Nephron progenitor cell (in vitro differentiated cells): Measurements from ENCODE around the gene POLE4.

ENCODE experiments used
- DNase-seq: peaks from one replicate; pipeline ENCODE4 v3.0.0; 2021
- H3K27ac Mint-ChIP-seq: 2 replicates; pipeline ENCODE4 v1.8.0; 2021; ENCODE audit warnings: mild to moderate bottlenecking, moderate library complexity, mixed read lengths
- H3K27me3 Mint-ChIP-seq: 2 replicates; pipeline ENCODE4 v1.8.0; 2021; ENCODE audit warnings: mild to moderate bottlenecking, low read depth, mixed read lengths; ENCODE audit not compliant: poor library complexity
- H3K36me3 Mint-ChIP-seq: 2 replicates; pipeline ENCODE4 v1.8.0; 2021; ENCODE audit warnings: low read depth, mixed read lengths
- H3K4me1 Mint-ChIP-seq: 2 replicates; pipeline ENCODE4 v1.8.0; 2021; ENCODE audit warnings: mixed read lengths
- H3K4me3 Mint-ChIP-seq: 2 replicates; pipeline ENCODE4 v1.8.0; 2021; ENCODE audit warnings: mild to moderate bottlenecking, moderate library complexity, mixed read lengths
- H3K9me3 Mint-ChIP-seq: 2 replicates; pipeline ENCODE4 v1.8.0; 2021; ENCODE audit warnings: mild to moderate bottlenecking, moderate library complexity, mixed read lengths
- TF ChIP-seq, protein P1 (sequence below): fragments of 200-600 bp; sonication (generic); IDR thresholded peaks from 2 replicates; pipeline ENCODE4 v1.5.0; 2021; ENCODE audit warnings: antibody characterized with exemption

The POLE4 gene

DNA sequence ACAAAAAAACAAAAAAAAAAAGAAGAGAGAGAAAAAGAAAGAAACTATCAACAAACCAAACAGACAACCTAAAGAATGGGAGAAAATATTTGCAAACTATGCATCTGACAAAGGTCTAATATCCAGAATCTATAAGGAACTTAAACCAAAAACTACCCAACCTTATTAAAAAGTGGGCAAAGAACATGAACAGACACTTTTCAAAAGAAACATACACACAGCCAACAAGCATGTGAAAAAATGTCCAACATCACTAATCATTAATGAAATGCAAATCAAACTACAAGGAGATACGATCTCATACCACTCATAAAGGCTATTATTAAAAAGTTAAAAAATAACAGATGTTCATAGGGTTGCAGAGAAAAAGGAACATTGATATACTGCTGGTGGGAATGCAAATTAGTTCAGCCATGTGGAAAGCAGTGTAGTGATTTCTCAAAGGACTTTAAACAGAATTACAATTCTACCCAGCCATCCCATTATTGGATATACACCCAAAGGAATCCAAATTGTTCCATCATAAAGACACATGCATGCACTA lies 7.2 kb upstream of the POLE4 start:
- Mint-ChIP-seq H3K27me3 (peaks cover 4% of the 10 kb centered on the region), H3K9me3 (peaks cover 80% of the 10 kb centered on the region), H3K27ac (no peak overlapping the region)

DNA sequence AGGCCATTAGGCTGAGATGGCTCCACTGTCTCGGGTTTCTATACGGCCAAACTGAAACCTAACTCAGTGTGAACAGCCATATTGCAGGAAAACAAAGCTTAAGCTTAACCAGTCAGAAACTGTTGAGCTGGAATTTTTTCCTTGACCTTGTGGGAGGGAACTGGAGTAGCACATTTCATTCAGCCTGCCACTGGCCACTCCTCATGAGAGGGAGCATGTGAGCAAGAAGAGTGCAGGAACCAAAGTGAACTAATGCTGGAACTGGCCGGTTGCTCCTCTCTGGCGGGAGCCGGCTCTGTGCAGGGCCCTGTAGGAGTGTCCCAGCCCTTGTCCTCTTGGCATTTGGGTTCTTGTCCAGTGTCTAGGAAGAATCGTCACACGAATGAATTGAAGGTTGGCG lies 5.9 kb upstream of the POLE4 start:
- Mint-ChIP-seq H3K4me1 (no peaks in the 10 kb centered on the region), H3K27me3 (peaks cover 8% of the 10 kb centered on the region), H3K9me3 (peaks cover 78% of the 10 kb centered on the region), H3K27ac (no peak overlapping the region), H3K36me3 (peaks cover 62% of the 10 kb centered on the region), H3K4me3 (no peak overlapping the region)
- DNase-seq, result no peak
- TF ChIP-seq, protein P1, sequence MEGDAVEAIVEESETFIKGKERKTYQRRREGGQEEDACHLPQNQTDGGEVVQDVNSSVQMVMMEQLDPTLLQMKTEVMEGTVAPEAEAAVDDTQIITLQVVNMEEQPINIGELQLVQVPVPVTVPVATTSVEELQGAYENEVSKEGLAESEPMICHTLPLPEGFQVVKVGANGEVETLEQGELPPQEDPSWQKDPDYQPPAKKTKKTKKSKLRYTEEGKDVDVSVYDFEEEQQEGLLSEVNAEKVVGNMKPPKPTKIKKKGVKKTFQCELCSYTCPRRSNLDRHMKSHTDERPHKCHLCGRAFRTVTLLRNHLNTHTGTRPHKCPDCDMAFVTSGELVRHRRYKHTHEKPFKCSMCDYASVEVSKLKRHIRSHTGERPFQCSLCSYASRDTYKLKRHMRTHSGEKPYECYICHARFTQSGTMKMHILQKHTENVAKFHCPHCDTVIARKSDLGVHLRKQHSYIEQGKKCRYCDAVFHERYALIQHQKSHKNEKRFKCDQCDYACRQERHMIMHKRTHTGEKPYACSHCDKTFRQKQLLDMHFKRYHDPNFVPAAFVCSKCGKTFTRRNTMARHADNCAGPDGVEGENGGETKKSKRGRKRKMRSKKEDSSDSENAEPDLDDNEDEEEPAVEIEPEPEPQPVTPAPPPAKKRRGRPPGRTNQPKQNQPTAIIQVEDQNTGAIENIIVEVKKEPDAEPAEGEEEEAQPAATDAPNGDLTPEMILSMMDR, result no peak

More for the DNA sequence above, 7.2 kb upstream of the POLE4 start:
- DNase-seq, result no peak
- TF ChIP-seq, protein P1, result no peak
- no peak overlapping the region for H3K4me3 Mint-ChIP-seq
- no peaks in the 10 kb centered on the region for H3K4me1 Mint-ChIP-seq
- H3K36me3 Mint-ChIP-seq, result peaks cover 65% of the 10 kb centered on the region

DNA sequence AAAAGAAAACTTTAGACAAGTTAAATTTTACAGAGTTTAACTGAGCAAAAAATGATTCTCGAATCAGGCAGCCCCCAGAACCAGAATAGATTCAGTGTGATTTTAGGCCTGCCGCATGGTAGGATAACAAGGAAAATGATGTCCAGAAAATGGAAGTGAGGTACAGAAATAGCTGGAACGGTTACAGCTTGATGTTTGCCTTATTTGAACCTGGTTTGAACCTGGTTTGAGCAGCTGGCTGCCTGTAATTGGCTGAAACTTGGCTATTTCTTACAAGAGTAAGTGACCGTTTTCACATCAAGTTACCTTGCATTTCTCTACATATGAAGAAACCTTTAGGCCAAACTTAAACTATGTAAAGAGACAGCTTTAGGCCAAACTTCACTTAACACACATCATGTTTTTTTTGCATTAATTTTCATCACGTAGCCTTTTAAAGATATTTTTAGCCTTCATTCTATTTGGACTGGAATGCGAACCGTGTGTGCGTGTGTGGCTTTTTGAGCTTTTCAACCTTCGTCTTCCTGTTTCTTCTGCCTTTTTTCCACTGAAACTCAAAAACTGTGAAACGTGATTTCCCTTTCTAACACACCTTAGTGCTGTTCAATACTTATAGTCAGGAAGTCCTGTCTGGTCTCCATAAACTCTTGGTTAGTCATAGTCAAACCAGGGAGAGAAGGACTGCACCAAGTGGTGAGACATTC lies 4.5 kb upstream of the POLE4 start:
- Mint-ChIP-seq H3K36me3 (peaks cover 60% of the 10 kb centered on the region), H3K27me3 (peaks cover 12% of the 10 kb centered on the region), H3K9me3 (peaks cover 78% of the 10 kb centered on the region), H3K27ac (no peak overlapping the region), H3K4me1 (no peaks in the 10 kb centered on the region), H3K4me3 (no peak overlapping the region)
- TF ChIP-seq, protein P1, result no peak
- DNase-seq, result no peak

DNA sequence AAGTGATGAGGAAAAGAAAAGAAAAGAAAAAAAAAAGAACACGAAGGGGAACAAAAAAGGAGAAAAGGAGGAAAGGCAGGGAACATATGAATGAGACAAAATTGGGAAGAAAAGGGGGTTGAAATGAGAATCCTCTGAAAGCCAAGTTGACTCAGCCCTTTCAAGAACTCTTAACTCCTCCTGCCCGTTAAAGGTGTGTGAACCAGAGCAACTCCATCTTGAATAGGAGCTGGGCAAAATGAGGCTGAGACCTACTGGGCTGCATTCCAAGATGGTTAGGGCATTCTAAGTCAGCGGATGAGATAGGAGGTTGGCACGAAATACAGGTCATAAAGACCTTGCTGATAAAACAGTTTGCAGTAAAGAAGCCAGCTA lies 4.0 kb upstream of the POLE4 start:
- Mint-ChIP-seq H3K36me3 (peaks cover 63% of the 10 kb centered on the region), H3K9me3 (peaks cover 80% of the 10 kb centered on the region), H3K4me1 (no peaks in the 10 kb centered on the region), H3K27ac (no peak overlapping the region), H3K4me3 (no peak overlapping the region), H3K27me3 (peaks cover 16% of the 10 kb centered on the region)
- TF ChIP-seq, protein P1, result no peak
- no peak for DNase-seq

DNA sequence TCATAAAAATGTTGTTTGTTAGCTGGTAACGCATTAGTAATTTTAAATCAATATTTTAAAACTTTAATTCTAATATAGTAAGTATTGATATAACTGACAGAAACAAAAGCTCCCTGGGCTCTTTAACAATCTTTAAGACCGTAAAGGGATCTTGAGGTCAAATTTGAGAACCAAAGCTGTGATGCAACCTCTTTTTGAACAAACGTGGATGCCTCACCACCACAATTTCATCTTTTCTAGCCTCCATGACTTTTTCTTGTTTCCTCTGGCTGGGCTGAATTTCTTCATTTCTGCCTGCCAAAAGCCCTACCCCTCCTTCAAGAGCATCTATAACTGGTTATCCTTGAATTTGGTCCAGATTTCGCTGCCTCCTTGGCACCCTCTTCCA lies 563 bp upstream of the POLE4 start:
- H3K36me3 Mint-ChIP-seq, result peaks cover 65% of the 10 kb centered on the region
- H3K27ac Mint-ChIP-seq, result no peak overlapping the region
- peak overlapping the region; percentile 73 for H3K4me3 Mint-ChIP-seq
- DNase-seq, result no peak
- peaks cover 12% of the 10 kb centered on the region for H3K27me3 Mint-ChIP-seq
- H3K4me1 Mint-ChIP-seq, result no peaks in the 10 kb centered on the region
- H3K9me3 Mint-ChIP-seq, result peaks cover 65% of the 10 kb centered on the region
- TF ChIP-seq, protein P1, result no peak
